Adrenal gland (tissue), 12 donors: ENCODE measurements around the gene TSPAN4. TPM values are rescaled to one million over a fixed set of nuclear protein-coding genes. Genes with fewer than 3 reads are reported as not detected.

Experiments
- DNase-seq, 7 donors: peaks; one replicate each; pipeline ENCODE4 v3.0.0-alpha.2; 2019 to 2020
- H3K27ac ChIP-seq, 5 donors: fragments of 200-600 bp; sonication (generic) in 4 of 5; 1 replicate in 3 of 5; 2 replicates in 2 of 5; pipeline versions ENCODE4 v1.5.1 to v1.8.0; 2016 to 2020; ENCODE audit warnings: mild to moderate bottlenecking in 1 of 5
- H3K27me3 ChIP-seq: fragments of 200-600 bp; 2 replicates; pipeline ENCODE4 v1.8.0; 2021
- H3K36me3 ChIP-seq, 2 donors: fragments of 200-600 bp; replicated peaks in 1 of 2; 1 replicate in 1 of 2; 2 replicates in 1 of 2; pipeline versions ENCODE4 v1.5.1 to v1.8.0; 2018 to 2022
- H3K4me1 ChIP-seq, 2 donors: fragments of 200-600 bp; replicated peaks in 1 of 2; 1 replicate in 1 of 2; 2 replicates in 1 of 2; pipeline versions ENCODE4 v1.5.1 to v1.8.0; 2018 to 2021
- H3K4me3 ChIP-seq, 4 donors: fragments of 200-600 bp; sonication (generic) in 3 of 4; one replicate each; pipeline ENCODE4 v1.5.1; 2016 to 2018
- H3K9me3 ChIP-seq, 3 donors: fragments of 200-600 bp; sonication (generic) in 1 of 3; replicated peaks in 1 of 3; 1 replicate in 2 of 3; 2 replicates in 1 of 3; pipeline versions ENCODE4 v1.5.1 to v1.8.0; 2016 to 2021
- CTCF ChIP-seq, 6 experiments: fragments of 450-650 bp in 4 of 6; fragments of 200-600 bp in 2 of 6; sonication (generic) in 1 of 6; IDR thresholded peaks; 1 replicate in 5 of 6; 2 replicates in 1 of 6; pipeline versions ENCODE4 v1.5.1 to v1.8.0; 2016 to 2021; ENCODE audit warnings: antibody characterized with exemption in 6 of 6, mild to moderate bottlenecking in 2 of 6, moderate library complexity in 1 of 6
- POLR2A ChIP-seq, 2 donors: fragments of 450-650 bp; IDR thresholded peaks; one replicate each; pipeline ENCODE4 v1.6.1; 2017; ENCODE audit warnings: antibody characterized with exemption in 2 of 2, mild to moderate bottlenecking in 2 of 2, moderate library complexity in 1 of 2
- WGBS, 4 donors: extraction: QIAGEN DNeasy Blood & Tissue Kit in 2 of 4; methylation state at CpG; one replicate each; pipeline versions ENCODE4 v1.1.5 to v1.1.7; 2013 to 2017; 5-methylcytosine and 5-hydroxymethylcytosine counted together
- intact Hi-C, 2 donors: fragments of 100-400 bp; cut with DNase I; formaldehyde crosslinking; loops; one replicate each; pipeline versions ENCODE4 v1.14.1 to v1.15.0; 2022 to 2023
- polyA plus RNA-seq, 3 donors: library from polyadenylated mRNA; stranded (reverse); fragments of 200-250 nt in 2 of 3; fragments of 350-450 nt in 1 of 3; fragmentation: Illumina TruSeq in 1 of 3; extraction: RNeasy Lipid Tissue Mini Kit (QIAGEN cat#74804) in 1 of 3; gene quantifications; one replicate each; pipeline ENCODE4 v1.2.3, GENCODE V29; 2013 to 2014
- total RNA-seq, 9 donors: library from RNA; depleted of rRNA in 4 of 9; stranded (reverse); fragments of >200 nt in 4 of 9; fragments of 120-200 nt in 1 of 9; fragmentation: NEBNext Ultra II Directional in 1 of 9; extraction: Animal tissue kit (Norgen Biotek cat#: 25700) in 1 of 9; gene quantifications; one replicate each; pipeline versions ENCODE4 v1.1.0 to v1.2.4, GENCODE V29; 2013 to 2023
- donor health status: healthy with polysubstance abuse.
- donor health status: Bipolar disorder and iron deficiency.
- donor health status: DM: yes; HTN: yes; CAD: no.
- donor health status: DM: no; HTN: no; CAD: no.
- donor health status: DM: no; HTN: no; CAD: no.
- donor health status: DM: yes; HTN: yes; CAD: no.

The TSPAN4 gene
- total and polyA plus RNA-seq, 12 donors: 5.2 to 207 (median 53.5) TPM

- 89 to 92% (median 91%) methylated on average over 7 to 31 of the region's 31 CpGs for WGBS, 4 donors
- DNase-seq: no peak
- no peak for TF ChIP-seq CTCF (IDR thresholded peaks at IDR 0.05)
- TF ChIP-seq POLR2A (IDR thresholded peaks at IDR 0.05): no peak
- H3K4me1 ChIP-seq: peaks cover 20 to 27% of the 10 kb centered on the region in 2 donors
- intact Hi-C loops: no loop called here
- peaks cover 0 to 10% of the 10 kb centered on the region in 2 donors for H3K36me3 ChIP-seq
- no peaks in the 10 kb centered on the region for H3K9me3 ChIP-seq
- H3K27ac ChIP-seq: no peak overlapping the region
- peaks cover 8% of the 10 kb centered on the region for H3K27me3 ChIP-seq
- no peak overlapping the region for H3K4me3 ChIP-seq
Observed at GRCh38 chr11:794013-794765, 48.5 kb upstream of the TSPAN4 start.

GRCh38 chr11:794766-795633 is 47.7 kb upstream of the TSPAN4 start:
- DNase-seq: peak in 1 of 7 donors; percentile 50
- H3K4me1 ChIP-seq: peaks cover 20 to 27% of the 10 kb centered on the region in 2 donors
- H3K27ac ChIP-seq: peak overlapping the region in 1 of 5 donors; percentile 81
- H3K4me3 ChIP-seq: peak overlapping the region in 2 of 4 donors; percentile 65 to 88
- no peaks in the 10 kb centered on the region for H3K9me3 ChIP-seq
- peaks cover 0 to 17% of the 10 kb centered on the region in 2 donors for H3K36me3 ChIP-seq
- H3K27me3 ChIP-seq: peaks cover under 1% of the 10 kb centered on the region
- intact Hi-C loops: no loop called here
- 45 to 67% (median 51%) methylated on average over 26 to 38 of the region's 38 CpGs for whole genome bisulfite sequencing, 4 donors
- TF ChIP-seq POLR2A (IDR thresholded peaks at IDR 0.05): no peak
- no peak for TF ChIP-seq CTCF (IDR thresholded peaks at IDR 0.05)

GRCh38 chr11:795634-796564 is 46.8 kb upstream of the TSPAN4 start:
- Histone ChIP-seq H3K4me3 (peak overlapping the region in 2 of 4 donors; percentile 65 to 88), H3K27ac (peak overlapping the region; percentile 2 to 85 (median 76)), H3K36me3 (peaks cover 0 to 26% of the 10 kb centered on the region in 2 donors), H3K9me3 (no peaks in the 10 kb centered on the region), H3K27me3 (no peaks in the 10 kb centered on the region), H3K4me1 (peaks cover 20 to 27% of the 10 kb centered on the region in 2 donors)
- DNase-seq: peak; percentile 79 to 93 (median 89)
- WGBS, 4 donors: 0 to 20% (median 2%) methylated on average over 1 to 26 of the region's 26 CpGs
- TF ChIP-seq CTCF (IDR thresholded peaks at IDR 0.05) (no peak), POLR2A (IDR thresholded peaks at IDR 0.05) (peak in 1 of 2 donors; percentile 60)
- intact Hi-C loops: no loop called here
